ENCODE measurements around the gene SRGAP1.

The SRGAP1 gene

GRCh38 chr12:63996556-63996955 is 152.1 kb downstream of the SRGAP1 start:
- peaks cover 0 to 12% of the 10 kb centered on the region in 2 donors for H3K4me1 ChIP-seq (ENCODE audit: control insufficient read depth in 1 of 2, insufficient read depth in 2 of 2, low read length in 2 of 2)
- no peak overlapping the region for H3K27ac ChIP-seq (ENCODE audit: low read length)
- no peaks in the 10 kb centered on the region for H3K27me3 ChIP-seq (ENCODE audit: low read depth, low read length)
- H3K9me3 ChIP-seq (ENCODE audit: control insufficient read depth in 1 of 2, low read length in 2 of 2), result no peaks in the 10 kb centered on the region
- no peaks in the 10 kb centered on the region for H3K36me3 ChIP-seq (ENCODE audit: control insufficient read depth in 1 of 2, insufficient read depth in 2 of 2, low read length in 2 of 2)
- H3K4me3 ChIP-seq (ENCODE audit: low read depth in 1 of 2, low read length in 2 of 2), result no peak overlapping the region

- Histone ChIP-seq H3K4me3 (ENCODE audit: low read depth in 1 of 2, low read length in 2 of 2) (no peak overlapping the region), H3K9me3 (ENCODE audit: control insufficient read depth in 1 of 2, low read length in 2 of 2) (no peaks in the 10 kb centered on the region), H3K4me1 (ENCODE audit: control insufficient read depth in 1 of 2, insufficient read depth in 2 of 2, low read length in 2 of 2) (peaks cover 0 to 7% of the 10 kb centered on the region in 2 donors), H3K27me3 (ENCODE audit: low read depth, low read length) (no peaks in the 10 kb centered on the region), H3K36me3 (ENCODE audit: control insufficient read depth in 1 of 2, insufficient read depth in 2 of 2, low read length in 2 of 2) (no peaks in the 10 kb centered on the region), H3K27ac (ENCODE audit: low read length) (no peak overlapping the region)
Measured at GRCh38 chr12:63997198-63997597, 152.7 kb downstream of the SRGAP1 start.

- Histone ChIP-seq H3K36me3 (ENCODE audit: control insufficient read depth in 1 of 2, insufficient read depth in 2 of 2, low read length in 2 of 2) (no peaks in the 10 kb centered on the region), H3K27ac (ENCODE audit: low read length) (no peak overlapping the region), H3K4me3 (ENCODE audit: low read depth in 1 of 2, low read length in 2 of 2) (no peak overlapping the region), H3K27me3 (ENCODE audit: low read depth, low read length) (no peaks in the 10 kb centered on the region), H3K4me1 (ENCODE audit: control insufficient read depth in 1 of 2, insufficient read depth in 2 of 2, low read length in 2 of 2) (peaks cover 0 to 7% of the 10 kb centered on the region in 2 donors), H3K9me3 (ENCODE audit: control insufficient read depth in 1 of 2, low read length in 2 of 2) (no peaks in the 10 kb centered on the region)
Measured at GRCh38 chr12:63998584-63998983, 154.1 kb downstream of the SRGAP1 start.

- no peaks in the 10 kb centered on the region for H3K9me3 ChIP-seq (ENCODE audit: control insufficient read depth in 1 of 2, low read length in 2 of 2)
- H3K27me3 ChIP-seq (ENCODE audit: low read depth, low read length), result no peaks in the 10 kb centered on the region
Measured at GRCh38 chr12:63999853-64000252, 155.4 kb downstream of the SRGAP1 start.

GRCh38 chr12:64001439-64001838 is 156.9 kb downstream of the SRGAP1 start:
- no peaks in the 10 kb centered on the region for H3K9me3 ChIP-seq (ENCODE audit: control insufficient read depth in 1 of 2, low read length in 2 of 2)
- H3K36me3 ChIP-seq (ENCODE audit: control insufficient read depth in 1 of 2, insufficient read depth in 2 of 2, low read length in 2 of 2), result no peaks in the 10 kb centered on the region
- no peaks in the 10 kb centered on the region for H3K4me1 ChIP-seq (ENCODE audit: control insufficient read depth in 1 of 2, insufficient read depth in 2 of 2, low read length in 2 of 2)
- H3K27ac ChIP-seq (ENCODE audit: low read length), result no peak overlapping the region
- H3K4me3 ChIP-seq (ENCODE audit: low read depth in 1 of 2, low read length in 2 of 2), result no peak overlapping the region
- no peaks in the 10 kb centered on the region for H3K27me3 ChIP-seq (ENCODE audit: low read depth, low read length)

More at GRCh38 chr12:63999853-64000252, 155.4 kb downstream of the SRGAP1 start:
- no peaks in the 10 kb centered on the region for H3K4me1 ChIP-seq (ENCODE audit: control insufficient read depth in 1 of 2, insufficient read depth in 2 of 2, low read length in 2 of 2)
- no peak overlapping the region for H3K4me3 ChIP-seq (ENCODE audit: low read depth in 1 of 2, low read length in 2 of 2)
- no peaks in the 10 kb centered on the region for H3K36me3 ChIP-seq (ENCODE audit: control insufficient read depth in 1 of 2, insufficient read depth in 2 of 2, low read length in 2 of 2)
- H3K27ac ChIP-seq (ENCODE audit: low read length), result no peak overlapping the region

- Histone ChIP-seq H3K4me1 (ENCODE audit: control insufficient read depth in 1 of 2, insufficient read depth in 2 of 2, low read length in 2 of 2) (peaks cover 0 to 3% of the 10 kb centered on the region in 2 donors), H3K4me3 (ENCODE audit: low read depth in 1 of 2, low read length in 2 of 2) (no peak overlapping the region), H3K36me3 (ENCODE audit: control insufficient read depth in 1 of 2, insufficient read depth in 2 of 2, low read length in 2 of 2) (no peaks in the 10 kb centered on the region), H3K27ac (ENCODE audit: low read length) (no peak overlapping the region), H3K9me3 (ENCODE audit: control insufficient read depth in 1 of 2, low read length in 2 of 2) (no peaks in the 10 kb centered on the region), H3K27me3 (ENCODE audit: low read depth, low read length) (no peaks in the 10 kb centered on the region)
Measured at GRCh38 chr12:64004641-64005040, 160.1 kb downstream of the SRGAP1 start.

- Histone ChIP-seq H3K27me3 (ENCODE audit: low read depth, low read length) (no peaks in the 10 kb centered on the region), H3K4me3 (ENCODE audit: low read depth in 1 of 2, low read length in 2 of 2) (no peak overlapping the region), H3K36me3 (ENCODE audit: control insufficient read depth in 1 of 2, insufficient read depth in 2 of 2, low read length in 2 of 2) (no peaks in the 10 kb centered on the region), H3K9me3 (ENCODE audit: control insufficient read depth in 1 of 2, low read length in 2 of 2) (no peaks in the 10 kb centered on the region), H3K27ac (ENCODE audit: low read length) (no peak overlapping the region), H3K4me1 (ENCODE audit: control insufficient read depth in 1 of 2, insufficient read depth in 2 of 2, low read length in 2 of 2) (peaks cover 0 to 3% of the 10 kb centered on the region in 2 donors)
Measured at GRCh38 chr12:64006211-64006825, 161.8 kb downstream of the SRGAP1 start.

- H3K27ac ChIP-seq (ENCODE audit: low read length), result no peak overlapping the region
- no peaks in the 10 kb centered on the region for H3K36me3 ChIP-seq (ENCODE audit: control insufficient read depth in 1 of 2, insufficient read depth in 2 of 2, low read length in 2 of 2)
- peaks cover 0 to 3% of the 10 kb centered on the region in 2 donors for H3K4me1 ChIP-seq (ENCODE audit: control insufficient read depth in 1 of 2, insufficient read depth in 2 of 2, low read length in 2 of 2)
- no peaks in the 10 kb centered on the region for H3K27me3 ChIP-seq (ENCODE audit: low read depth, low read length)
- H3K9me3 ChIP-seq (ENCODE audit: control insufficient read depth in 1 of 2, low read length in 2 of 2), result no peaks in the 10 kb centered on the region
- H3K4me3 ChIP-seq (ENCODE audit: low read depth in 1 of 2, low read length in 2 of 2), result no peak overlapping the region
Measured at GRCh38 chr12:64007853-64008252, 163.4 kb downstream of the SRGAP1 start.

- Histone ChIP-seq H3K9me3 (ENCODE audit: control insufficient read depth in 1 of 2, low read length in 2 of 2) (no peaks in the 10 kb centered on the region), H3K27ac (ENCODE audit: low read length) (no peak overlapping the region), H3K4me1 (ENCODE audit: control insufficient read depth in 1 of 2, insufficient read depth in 2 of 2, low read length in 2 of 2) (peaks cover 0 to 3% of the 10 kb centered on the region in 2 donors), H3K27me3 (ENCODE audit: low read depth, low read length) (no peaks in the 10 kb centered on the region), H3K4me3 (ENCODE audit: low read depth in 1 of 2, low read length in 2 of 2) (no peak overlapping the region), H3K36me3 (ENCODE audit: control insufficient read depth in 1 of 2, insufficient read depth in 2 of 2, low read length in 2 of 2) (no peaks in the 10 kb centered on the region)
Measured at GRCh38 chr12:64008596-64008995, 164.1 kb downstream of the SRGAP1 start.

- Histone ChIP-seq H3K27me3 (ENCODE audit: low read depth, low read length) (no peaks in the 10 kb centered on the region), H3K4me1 (ENCODE audit: control insufficient read depth in 1 of 2, insufficient read depth in 2 of 2, low read length in 2 of 2) (peaks cover 0 to 3% of the 10 kb centered on the region in 2 donors), H3K27ac (ENCODE audit: low read length) (no peak overlapping the region), H3K36me3 (ENCODE audit: control insufficient read depth in 1 of 2, insufficient read depth in 2 of 2, low read length in 2 of 2) (no peaks in the 10 kb centered on the region), H3K9me3 (ENCODE audit: control insufficient read depth in 1 of 2, low read length in 2 of 2) (no peaks in the 10 kb centered on the region), H3K4me3 (ENCODE audit: low read depth in 1 of 2, low read length in 2 of 2) (no peak overlapping the region)
Measured at GRCh38 chr12:64009321-64010068, 165.0 kb downstream of the SRGAP1 start.

GRCh38 chr12:64010069-64010686 is 165.7 kb downstream of the SRGAP1 start:
- H3K4me3 ChIP-seq (ENCODE audit: low read depth in 1 of 2, low read length in 2 of 2), result no peak overlapping the region

More at GRCh38 chr12:64010069-64010686, 165.7 kb downstream of the SRGAP1 start:
- Histone ChIP-seq H3K4me1 (ENCODE audit: control insufficient read depth in 1 of 2, insufficient read depth in 2 of 2, low read length in 2 of 2) (peaks cover 0 to 3% of the 10 kb centered on the region in 2 donors), H3K36me3 (ENCODE audit: control insufficient read depth in 1 of 2, insufficient read depth in 2 of 2, low read length in 2 of 2) (no peaks in the 10 kb centered on the region), H3K9me3 (ENCODE audit: control insufficient read depth in 1 of 2, low read length in 2 of 2) (no peaks in the 10 kb centered on the region), H3K27me3 (ENCODE audit: low read depth, low read length) (no peaks in the 10 kb centered on the region), H3K27ac (ENCODE audit: low read length) (peak overlapping the region; percentile 34)
